ENCODE results near the gene PARS2. TPM values are rescaled to one million over a fixed set of nuclear protein-coding genes. Genes with fewer than 3 reads are reported as not detected.

PARS2 gene
- polyA plus RNA-seq, 1 donor from 2014 or later, result 1.9 TPM

DNA sequence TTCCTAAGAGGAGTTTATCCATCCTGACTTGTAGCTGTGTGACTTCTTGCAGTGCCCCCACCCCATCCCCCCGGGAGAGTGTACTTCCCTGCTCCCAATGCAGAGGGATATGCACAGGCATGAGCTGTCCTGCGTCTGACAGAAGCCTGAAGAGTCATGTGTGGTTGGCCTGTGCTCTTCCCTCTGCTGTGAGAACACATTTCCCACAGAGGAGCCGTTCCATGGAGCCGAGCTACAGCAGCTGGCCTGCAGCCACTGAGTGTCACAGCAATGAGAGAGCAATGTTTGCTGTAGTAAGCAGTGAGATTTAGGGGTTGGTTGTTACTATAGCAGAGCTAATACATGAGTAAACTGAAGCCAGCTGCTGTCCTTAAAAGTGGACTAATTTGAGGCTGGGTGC is 22.0 kb downstream of the PARS2 start:
- H3K79me2 ChIP-seq (replicated peaks; ENCODE audit: insufficient read depth, low read length), result no peaks in the 10 kb centered on the region
- H3K4me2 ChIP-seq (ENCODE audit: low read length), result no peak overlapping the region
- no peaks in the 10 kb centered on the region for H3K9me3 ChIP-seq (ENCODE audit: low read length)
- H2AFZ ChIP-seq (ENCODE audit: low read depth, low read length), result no peak overlapping the region
- H4K20me1 ChIP-seq (ENCODE audit: insufficient read depth), result no peaks in the 10 kb centered on the region
- H3K36me3 ChIP-seq (ENCODE audit: insufficient read depth, low read length), result no peaks in the 10 kb centered on the region
- H3K27me3 ChIP-seq (ENCODE audit: insufficient read depth, low read depth, low read length), result no peaks in the 10 kb centered on the region
- H3F3A ChIP-seq (ENCODE audit: insufficient read depth, low read length, poor library complexity, severe bottlenecking), result no peaks in the 10 kb centered on the region
- TF ChIP-seq RAD21 (conservative IDR thresholded peaks at IDR 0.05) (no peak), MXI1 (conservative IDR thresholded peaks at IDR 0.05; ENCODE audit: poor library complexity, severe bottlenecking) (no peak), TAF1 (IDR thresholded peaks at IDR 0.05; ENCODE audit: low read depth) (no peak), POLR2AphosphoS5 (IDR thresholded peaks at IDR 0.05) (no peak)
- no peak overlapping the region for H3K27ac ChIP-seq (ENCODE audit: low read length)
- H3K4me3 ChIP-seq (ENCODE audit: low read length), result no peak overlapping the region
- no peaks in the 10 kb centered on the region for H3K9me2 ChIP-seq (ENCODE audit: insufficient read depth, low read length)
- H3K9ac ChIP-seq (ENCODE audit: low read length), result no peak overlapping the region

DNA sequence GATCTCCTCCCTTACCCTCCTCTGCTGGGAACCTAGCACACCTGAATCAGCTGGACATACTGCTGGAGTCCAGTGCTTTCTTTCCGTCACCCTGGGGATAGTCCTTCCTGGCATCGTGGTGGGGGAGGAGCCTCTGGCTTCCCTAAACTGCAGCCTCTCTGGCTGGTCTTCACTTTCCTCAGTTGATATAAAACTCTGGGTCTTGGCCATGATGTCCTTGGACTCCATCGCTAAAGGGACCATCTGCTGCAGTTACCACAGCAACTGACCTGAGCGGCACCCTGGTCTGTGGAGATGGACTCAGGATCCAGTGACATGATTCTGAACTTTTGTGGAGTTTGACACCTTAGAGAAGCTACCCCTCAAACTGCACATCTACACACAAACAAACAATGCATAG is 22.8 kb downstream of the PARS2 start:
- H2AFZ ChIP-seq (ENCODE audit: low read depth, low read length), result no peak overlapping the region
- TF ChIP-seq POLR2AphosphoS5 (IDR thresholded peaks at IDR 0.05) (no peak), SMC3 (conservative IDR thresholded peaks at IDR 0.05; ENCODE audit: poor library complexity) (no peak), EZH2 (IDR thresholded peaks at IDR 0.05; ENCODE audit: borderline replicate concordance, insufficient read depth, low read length, poor library complexity, severe bottlenecking) (no peak), TAF1 (IDR thresholded peaks at IDR 0.05; ENCODE audit: low read depth) (no peak), RAD21 (conservative IDR thresholded peaks at IDR 0.05) (no peak), MXI1 (conservative IDR thresholded peaks at IDR 0.05; ENCODE audit: poor library complexity, severe bottlenecking) (no peak), EP300 (conservative IDR thresholded peaks at IDR 0.05; ENCODE audit: poor library complexity, severe bottlenecking) (no peak)
- TF ChIP-seq, protein P1, sequence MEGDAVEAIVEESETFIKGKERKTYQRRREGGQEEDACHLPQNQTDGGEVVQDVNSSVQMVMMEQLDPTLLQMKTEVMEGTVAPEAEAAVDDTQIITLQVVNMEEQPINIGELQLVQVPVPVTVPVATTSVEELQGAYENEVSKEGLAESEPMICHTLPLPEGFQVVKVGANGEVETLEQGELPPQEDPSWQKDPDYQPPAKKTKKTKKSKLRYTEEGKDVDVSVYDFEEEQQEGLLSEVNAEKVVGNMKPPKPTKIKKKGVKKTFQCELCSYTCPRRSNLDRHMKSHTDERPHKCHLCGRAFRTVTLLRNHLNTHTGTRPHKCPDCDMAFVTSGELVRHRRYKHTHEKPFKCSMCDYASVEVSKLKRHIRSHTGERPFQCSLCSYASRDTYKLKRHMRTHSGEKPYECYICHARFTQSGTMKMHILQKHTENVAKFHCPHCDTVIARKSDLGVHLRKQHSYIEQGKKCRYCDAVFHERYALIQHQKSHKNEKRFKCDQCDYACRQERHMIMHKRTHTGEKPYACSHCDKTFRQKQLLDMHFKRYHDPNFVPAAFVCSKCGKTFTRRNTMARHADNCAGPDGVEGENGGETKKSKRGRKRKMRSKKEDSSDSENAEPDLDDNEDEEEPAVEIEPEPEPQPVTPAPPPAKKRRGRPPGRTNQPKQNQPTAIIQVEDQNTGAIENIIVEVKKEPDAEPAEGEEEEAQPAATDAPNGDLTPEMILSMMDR (IDR thresholded peaks at IDR 0.05; ENCODE audit: poor library complexity, severe bottlenecking), result no peak
- TF ChIP-seq, protein P2, sequence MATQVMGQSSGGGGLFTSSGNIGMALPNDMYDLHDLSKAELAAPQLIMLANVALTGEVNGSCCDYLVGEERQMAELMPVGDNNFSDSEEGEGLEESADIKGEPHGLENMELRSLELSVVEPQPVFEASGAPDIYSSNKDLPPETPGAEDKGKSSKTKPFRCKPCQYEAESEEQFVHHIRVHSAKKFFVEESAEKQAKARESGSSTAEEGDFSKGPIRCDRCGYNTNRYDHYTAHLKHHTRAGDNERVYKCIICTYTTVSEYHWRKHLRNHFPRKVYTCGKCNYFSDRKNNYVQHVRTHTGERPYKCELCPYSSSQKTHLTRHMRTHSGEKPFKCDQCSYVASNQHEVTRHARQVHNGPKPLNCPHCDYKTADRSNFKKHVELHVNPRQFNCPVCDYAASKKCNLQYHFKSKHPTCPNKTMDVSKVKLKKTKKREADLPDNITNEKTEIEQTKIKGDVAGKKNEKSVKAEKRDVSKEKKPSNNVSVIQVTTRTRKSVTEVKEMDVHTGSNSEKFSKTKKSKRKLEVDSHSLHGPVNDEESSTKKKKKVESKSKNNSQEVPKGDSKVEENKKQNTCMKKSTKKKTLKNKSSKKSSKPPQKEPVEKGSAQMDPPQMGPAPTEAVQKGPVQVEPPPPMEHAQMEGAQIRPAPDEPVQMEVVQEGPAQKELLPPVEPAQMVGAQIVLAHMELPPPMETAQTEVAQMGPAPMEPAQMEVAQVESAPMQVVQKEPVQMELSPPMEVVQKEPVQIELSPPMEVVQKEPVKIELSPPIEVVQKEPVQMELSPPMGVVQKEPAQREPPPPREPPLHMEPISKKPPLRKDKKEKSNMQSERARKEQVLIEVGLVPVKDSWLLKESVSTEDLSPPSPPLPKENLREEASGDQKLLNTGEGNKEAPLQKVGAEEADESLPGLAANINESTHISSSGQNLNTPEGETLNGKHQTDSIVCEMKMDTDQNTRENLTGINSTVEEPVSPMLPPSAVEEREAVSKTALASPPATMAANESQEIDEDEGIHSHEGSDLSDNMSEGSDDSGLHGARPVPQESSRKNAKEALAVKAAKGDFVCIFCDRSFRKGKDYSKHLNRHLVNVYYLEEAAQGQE (IDR thresholded peaks at IDR 0.05; ENCODE audit: borderline replicate concordance), result no peak
- no peak overlapping the region for H3K27ac ChIP-seq (ENCODE audit: low read length)
- no peaks in the 10 kb centered on the region for H3K9me2 ChIP-seq (ENCODE audit: insufficient read depth, low read length)
- no peaks in the 10 kb centered on the region for H3K9me3 ChIP-seq (ENCODE audit: low read length)
- H3K4me3 ChIP-seq (ENCODE audit: low read length), result no peak overlapping the region
- no peak overlapping the region for H3K4me2 ChIP-seq (ENCODE audit: low read length)
- no peaks in the 10 kb centered on the region for H3K79me2 ChIP-seq (replicated peaks; ENCODE audit: insufficient read depth, low read length)
- H4K20me1 ChIP-seq (ENCODE audit: insufficient read depth), result no peaks in the 10 kb centered on the region
- no peak overlapping the region for H3K9ac ChIP-seq (ENCODE audit: low read length)
- no peaks in the 10 kb centered on the region for H3K27me3 ChIP-seq (ENCODE audit: insufficient read depth, low read depth, low read length)
- no peaks in the 10 kb centered on the region for H3F3A ChIP-seq (ENCODE audit: insufficient read depth, low read length, poor library complexity, severe bottlenecking)
- no peaks in the 10 kb centered on the region for H3K36me3 ChIP-seq (ENCODE audit: insufficient read depth, low read length)

DNA sequence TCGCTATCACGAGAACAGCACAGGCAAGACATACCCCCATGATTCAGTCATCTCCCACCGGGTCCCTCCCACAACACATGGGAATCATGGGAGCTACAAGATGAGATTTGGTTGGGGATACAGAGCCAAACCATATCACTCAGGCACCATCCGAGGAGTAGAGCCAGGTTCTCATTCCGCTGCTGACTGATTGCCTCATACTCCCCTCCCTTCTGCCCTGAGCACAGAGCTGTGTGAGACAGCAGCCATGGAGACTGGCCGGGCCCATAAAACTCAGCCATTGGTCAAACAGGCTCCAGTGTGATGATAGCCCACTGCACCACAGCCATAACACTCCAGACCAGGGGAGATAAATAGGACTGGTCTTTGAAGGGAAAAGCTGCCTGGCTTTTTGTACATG is 26.1 kb downstream of the PARS2 start:
- Histone ChIP-seq H3K9ac (ENCODE audit: low read length) (no peak overlapping the region), H2AFZ (ENCODE audit: low read depth, low read length) (no peak overlapping the region), H3K27ac (ENCODE audit: low read length) (no peak overlapping the region), H3K27me3 (ENCODE audit: insufficient read depth, low read depth, low read length) (no peaks in the 10 kb centered on the region), H4K20me1 (ENCODE audit: insufficient read depth) (no peaks in the 10 kb centered on the region), H3F3A (ENCODE audit: insufficient read depth, low read length, poor library complexity, severe bottlenecking) (no peaks in the 10 kb centered on the region), H3K36me3 (ENCODE audit: insufficient read depth, low read length) (no peaks in the 10 kb centered on the region), H3K9me3 (ENCODE audit: low read length) (no peaks in the 10 kb centered on the region), H3K79me2 (replicated peaks; ENCODE audit: insufficient read depth, low read length) (no peaks in the 10 kb centered on the region), H3K4me2 (ENCODE audit: low read length) (no peak overlapping the region), H3K9me2 (ENCODE audit: insufficient read depth, low read length) (no peaks in the 10 kb centered on the region), H3K4me3 (ENCODE audit: low read length) (no peak overlapping the region)
- TF ChIP-seq, protein P2 (IDR thresholded peaks at IDR 0.05; ENCODE audit: borderline replicate concordance), result no peak
- TF ChIP-seq EP300 (conservative IDR thresholded peaks at IDR 0.05; ENCODE audit: poor library complexity, severe bottlenecking) (no peak), MXI1 (conservative IDR thresholded peaks at IDR 0.05; ENCODE audit: poor library complexity, severe bottlenecking) (no peak), RAD21 (conservative IDR thresholded peaks at IDR 0.05) (no peak), EZH2 (IDR thresholded peaks at IDR 0.05; ENCODE audit: borderline replicate concordance, insufficient read depth, low read length, poor library complexity, severe bottlenecking) (no peak), SMC3 (conservative IDR thresholded peaks at IDR 0.05; ENCODE audit: poor library complexity) (no peak), TAF1 (IDR thresholded peaks at IDR 0.05; ENCODE audit: low read depth) (no peak), POLR2AphosphoS5 (IDR thresholded peaks at IDR 0.05) (no peak)
- TF ChIP-seq, protein P1 (IDR thresholded peaks at IDR 0.05; ENCODE audit: poor library complexity, severe bottlenecking), result no peak
